T-cell (primary cell): ENCODE measurements around the gene RFTN1. TPM values are rescaled to one million over a fixed set of nuclear protein-coding genes. Genes with fewer than 3 reads are reported as not detected.

Source experiments
- ATAC-seq, 4 experiments: fragments of 200-7000 bp in 3 of 4; fragments of 150-1000 bp in 1 of 4; cut with Tn5 transposase; replicated peaks in 1 of 4; 1 replicate in 3 of 4; 2 replicates in 1 of 4; pipeline ENCODE4 v1.10.0; 2021; ENCODE audit warnings: moderate library complexity in 3 of 4, mild to moderate bottlenecking in 2 of 4, moderate number of reproducible peaks in 1 of 4
- CTCF ChIA-PET, 2 donors: fragments of 300-600 bp; sonication (Branson Sonifier 250); formaldehyde crosslinking; loops; one replicate each; lab custom pipeline; 2022; ENCODE audit warnings: antibody characterized with exemption in 2 of 2; lab: Charles Lee
- POLR2A ChIA-PET, 2 donors: fragments of 300-600 bp; sonication (Branson Sonifier 250); formaldehyde crosslinking; loops; one replicate each; lab custom pipeline; 2022; ENCODE audit warnings: antibody characterized with exemption in 2 of 2; lab: Charles Lee
- DNase-seq, 35 experiments: peaks; one replicate each; pipeline versions ENCODE4 v3.0.0 to v3.0.0-alpha.2; 2013 to 2023
- H3K27ac ChIP-seq: one replicate; pipeline ENCODE4 v1.5.1; 2013; ENCODE audit warnings: low read length
- H3K27me3 ChIP-seq, 2 experiments: replicated peaks in 1 of 2; 1 replicate in 1 of 2; 2 replicates in 1 of 2; pipeline versions ENCODE4 v1.6.1 to v1.7.0; 2013; ENCODE audit warnings: low read length in 1 of 2, mixed read lengths in 1 of 2; ENCODE audit not compliant: control insufficient read depth in 2 of 2, insufficient read depth in 2 of 2; ENCODE audit errors: extremely low read depth in 1 of 2
- H3K36me3 ChIP-seq, 2 donors: 1 replicate in 1 of 2; 2 replicates in 1 of 2; pipeline versions ENCODE4 v1.6.1 to v1.7.0; 2013; ENCODE audit warnings: low read length in 1 of 2; ENCODE audit not compliant: control insufficient read depth in 2 of 2, insufficient read depth in 1 of 2; ENCODE audit errors: extremely low read depth in 1 of 2
- H3K4me1 ChIP-seq, 2 experiments: 1 replicate in 1 of 2; 2 replicates in 1 of 2; pipeline versions ENCODE4 v1.6.1 to v1.7.0; 2013; ENCODE audit warnings: low read length in 2 of 2, mixed read lengths in 1 of 2; ENCODE audit not compliant: insufficient read depth in 2 of 2, control insufficient read depth in 1 of 2; ENCODE audit errors: extremely low read depth in 1 of 2
- H3K4me3 ChIP-seq, 2 donors: 1 replicate in 1 of 2; 2 replicates in 1 of 2; pipeline versions ENCODE4 v1.5.1 to v1.7.0; 2013; ENCODE audit warnings: mild to moderate bottlenecking in 2 of 2, low read length in 1 of 2, moderate library complexity in 1 of 2; ENCODE audit not compliant: control insufficient read depth in 1 of 2; ENCODE audit errors: extremely low read depth in 1 of 2
- H3K9me3 ChIP-seq: 2 replicates; pipeline ENCODE4 v1.7.0; 2013
- H3K27ac Mint-ChIP-seq, 2 donors: one replicate each; pipeline ENCODE4 v1.8.0; 2020 to 2021; ENCODE audit warnings: mild to moderate bottlenecking in 2 of 2, mixed read lengths in 2 of 2
- H3K27me3 Mint-ChIP-seq, 2 donors: one replicate each; pipeline ENCODE4 v1.8.0; 2021 to 2022; ENCODE audit warnings: mixed read lengths in 2 of 2
- H3K36me3 Mint-ChIP-seq: one replicate; pipeline ENCODE4 v1.8.0; 2021; ENCODE audit warnings: mixed read lengths
- H3K4me1 Mint-ChIP-seq, 3 donors: one replicate each; pipeline ENCODE4 v1.8.0; 2020 to 2022; ENCODE audit warnings: mixed read lengths in 3 of 3, mild to moderate bottlenecking in 1 of 3
- H3K4me3 Mint-ChIP-seq, 3 donors: one replicate each; pipeline ENCODE4 v1.8.0; 2020 to 2022; ENCODE audit warnings: mild to moderate bottlenecking in 3 of 3, mixed read lengths in 3 of 3, moderate library complexity in 3 of 3
- H3K9me3 Mint-ChIP-seq, 3 donors: one replicate each; pipeline ENCODE4 v1.8.0; 2020 to 2022; ENCODE audit warnings: mixed read lengths in 3 of 3
- WGBS: methylation state at CpG from one replicate; pipeline ENCODE4 v1.1.5; 2013; ENCODE audit warnings: missing lambda C conversion rate; ENCODE audit not compliant: insufficient coverage; 5-methylcytosine and 5-hydroxymethylcytosine counted together
- total RNA-seq, 35 experiments: library from RNA in 6 of 35; stranded (reverse) in 6 of 35; fragments of 120-200 nt in 1 of 35; gene quantifications; one replicate each; pipeline versions ENCODE4 v1.2.1 to v1.2.4 and lab custom pipeline; 2013 to 2026

RFTN1 gene
- total RNA-seq, 5 donors from 2014 or later (not counting 1 experiment from before 2014, with no cell fraction given), result 55.5 to 73.4 (median 70.7) TPM

GRCh38 chr3:16406579-16406978, 106.9 kb downstream of the RFTN1 start:
- Mint-ChIP-seq H3K36me3 (peaks cover 42% of the 10 kb centered on the region), H3K9me3 (no peaks in the 10 kb centered on the region), H3K27ac (peak overlapping the region in 1 of 2 donors; percentile 11), H3K4me1 (peaks cover 15 to 24% (median 15%) of the 10 kb centered on the region in 3 donors), H3K4me3 (no peak overlapping the region), H3K27me3 (no peaks in the 10 kb centered on the region)
- no peaks in the 10 kb centered on the region for H3K27me3 ChIP-seq
- peaks cover 0 to 3% of the 10 kb centered on the region in 2 experiments for H3K4me1 ChIP-seq
- H3K4me3 ChIP-seq, result no peak overlapping the region
- no peak overlapping the region for H3K27ac ChIP-seq
- H3K36me3 ChIP-seq, result peaks cover 8 to 29% of the 10 kb centered on the region in 2 donors
- ATAC-seq, result no peak
- ChIA-PET CTCF (no interaction called here), POLR2A (no interaction called here)
- no peaks in the 10 kb centered on the region for H3K9me3 ChIP-seq
- WGBS, result no CpG with 5 or more reads among the region's 2 CpGs
- DNase-seq, result no peak

GRCh38 chr3:16406166-16406565, 107.3 kb downstream of the RFTN1 start:
- Mint-ChIP-seq H3K27ac (no peak overlapping the region), H3K4me1 (peaks cover 15 to 24% (median 16%) of the 10 kb centered on the region in 3 donors), H3K36me3 (peaks cover 46% of the 10 kb centered on the region), H3K9me3 (no peaks in the 10 kb centered on the region), H3K4me3 (no peak overlapping the region), H3K27me3 (no peaks in the 10 kb centered on the region)
- WGBS, result 100% methylated on average over 2 of the region's 6 CpGs
- H3K9me3 ChIP-seq, result no peaks in the 10 kb centered on the region
- H3K27me3 ChIP-seq, result no peaks in the 10 kb centered on the region
- H3K27ac ChIP-seq, result no peak overlapping the region
- H3K4me3 ChIP-seq, result no peak overlapping the region
- POLR2A ChIA-PET, result no interaction called here
- ATAC-seq (no peak), DNase-seq (no peak)
- CTCF ChIA-PET, result no interaction called here
- H3K4me1 ChIP-seq, result peaks cover 0 to 3% of the 10 kb centered on the region in 2 experiments
- H3K36me3 ChIP-seq, result peaks cover 8 to 29% of the 10 kb centered on the region in 2 donors

- no peak overlapping the region for H3K4me3 ChIP-seq
- ATAC-seq (no peak), DNase-seq (no peak)
- Mint-ChIP-seq H3K4me1 (peaks cover 28 to 35% (median 29%) of the 10 kb centered on the region in 3 donors), H3K27me3 (no peaks in the 10 kb centered on the region), H3K27ac (peak overlapping the region in 1 of 2 donors; percentile 15), H3K4me3 (no peak overlapping the region), H3K9me3 (no peaks in the 10 kb centered on the region), H3K36me3 (peaks cover 57% of the 10 kb centered on the region)
- H3K27ac ChIP-seq, result no peak overlapping the region
- H3K27me3 ChIP-seq, result no peaks in the 10 kb centered on the region
- ChIA-PET CTCF (interaction anchor here in 1 of 2 donors (0.9 kb wide), 1 partner anchor 92 kb away, joined by 3 read pairs; no protein-coding TSS in a partner anchor), POLR2A (interaction anchor here in 1 of 2 donors (0.6 kb wide), 1 partner anchor 13 kb away, joined by 3 read pairs; no protein-coding TSS in a partner anchor)
- H3K9me3 ChIP-seq, result no peaks in the 10 kb centered on the region
- no peaks in the 10 kb centered on the region for H3K4me1 ChIP-seq
- WGBS, result 100% methylated on average over 4 of the region's 6 CpGs
- peaks cover 11 to 29% of the 10 kb centered on the region in 2 donors for H3K36me3 ChIP-seq
Observed at GRCh38 chr3:16404349-16404895, 109.1 kb downstream of the RFTN1 start.

- no peak overlapping the region for H3K27ac ChIP-seq
- no peak for DNase-seq
- ATAC-seq, result no peak
- H3K27ac Mint-ChIP-seq, result peak overlapping the region in 1 of 2 donors; percentile 73
- peaks cover 56% of the 10 kb centered on the region for H3K36me3 Mint-ChIP-seq
- no peaks in the 10 kb centered on the region for H3K27me3 ChIP-seq
- no peak overlapping the region for H3K4me3 ChIP-seq
- H3K27me3 Mint-ChIP-seq, result no peaks in the 10 kb centered on the region
- H3K4me1 Mint-ChIP-seq, result peaks cover 27 to 33% (median 29%) of the 10 kb centered on the region in 3 donors
- no peaks in the 10 kb centered on the region for H3K9me3 Mint-ChIP-seq
- peaks cover 3 to 13% of the 10 kb centered on the region in 2 donors for H3K36me3 ChIP-seq
- 98% methylated on average over 5 of the region's 6 CpGs for WGBS
- ChIA-PET CTCF (no interaction called here), POLR2A (no interaction called here)
- H3K4me3 Mint-ChIP-seq, result no peak overlapping the region
- H3K4me1 ChIP-seq, result no peaks in the 10 kb centered on the region
- no peaks in the 10 kb centered on the region for H3K9me3 ChIP-seq
Observed at GRCh38 chr3:16402451-16402850, 111.0 kb downstream of the RFTN1 start.

GRCh38 chr3:16401273-16401672, 112.2 kb downstream of the RFTN1 start:
- ChIA-PET CTCF (no interaction called here), POLR2A (interaction anchor here in 1 of 2 donors (0.7 kb wide), 1 partner anchor 1155 kb away, joined by 8 read pairs; no protein-coding TSS in a partner anchor)
- no peak for DNase-seq
- H3K27ac ChIP-seq, result no peak overlapping the region
- H3K27ac Mint-ChIP-seq, result peak overlapping the region in 1 of 2 donors; percentile 24
- no peaks in the 10 kb centered on the region for H3K27me3 Mint-ChIP-seq
- H3K36me3 ChIP-seq, result peaks cover 9 to 18% of the 10 kb centered on the region in 2 donors
- ATAC-seq, result no peak
- H3K4me3 ChIP-seq, result no peak overlapping the region
- H3K9me3 Mint-ChIP-seq, result no peaks in the 10 kb centered on the region
- H3K4me1 ChIP-seq, result no peaks in the 10 kb centered on the region
- H3K4me3 Mint-ChIP-seq, result no peak overlapping the region
- peaks cover 63% of the 10 kb centered on the region for H3K36me3 Mint-ChIP-seq
- H3K27me3 ChIP-seq, result no peaks in the 10 kb centered on the region
- peaks cover 29 to 38% (median 34%) of the 10 kb centered on the region in 3 donors for H3K4me1 Mint-ChIP-seq
- no peaks in the 10 kb centered on the region for H3K9me3 ChIP-seq
- 100% methylated on average over 4 of the region's 5 CpGs for WGBS

- Histone ChIP-seq H3K9me3 (no peaks in the 10 kb centered on the region), H3K36me3 (peaks cover 9 to 16% of the 10 kb centered on the region in 2 donors), H3K4me3 (no peak overlapping the region), H3K27ac (no peak overlapping the region), H3K27me3 (no peaks in the 10 kb centered on the region), H3K4me1 (no peaks in the 10 kb centered on the region)
- 100% methylated on average over 2 of the region's 11 CpGs for WGBS
- no peaks in the 10 kb centered on the region for H3K27me3 Mint-ChIP-seq
- H3K4me1 Mint-ChIP-seq, result peaks cover 29 to 37% (median 35%) of the 10 kb centered on the region in 3 donors
- H3K4me3 Mint-ChIP-seq, result no peak overlapping the region
- H3K9me3 Mint-ChIP-seq, result no peaks in the 10 kb centered on the region
- peaks cover 63% of the 10 kb centered on the region for H3K36me3 Mint-ChIP-seq
- POLR2A ChIA-PET, result interaction anchor here in 1 of 2 donors (0.7 kb wide), 1 partner anchor 1156 kb away, joined by 8 read pairs; no protein-coding TSS in a partner anchor
- H3K27ac Mint-ChIP-seq, result peak overlapping the region in 1 of 2 donors; percentile 71
- no peak for DNase-seq
- no peak for ATAC-seq
- CTCF ChIA-PET, result no interaction called here
Observed at GRCh38 chr3:16400106-16400931, 113.2 kb downstream of the RFTN1 start.
